HUES64 (cell line): ENCODE data around the gene ADARB2.
A peak's percentile ranks its signal among the peaks of the same experiment; 100 is the strongest.

ENCODE experiments used
- H3K27ac ChIP-seq: 2 replicates; pipeline ENCODE4 v1.7.0; 2013; ENCODE audit warnings: low read depth, low read length, inconsistent platforms
- H3K27me3 ChIP-seq: 2 replicates; pipeline ENCODE4 v1.6.1; 2013; ENCODE audit warnings: mild to moderate bottlenecking, low read length; ENCODE audit not compliant: insufficient read depth
- H3K36me3 ChIP-seq: 2 replicates; pipeline ENCODE4 v1.6.1; 2013; ENCODE audit warnings: mild to moderate bottlenecking, low read length; ENCODE audit not compliant: insufficient read depth
- H3K4me1 ChIP-seq: 2 replicates; pipeline ENCODE4 v1.6.1; 2013; ENCODE audit warnings: mild to moderate bottlenecking, low read length, moderate library complexity; ENCODE audit not compliant: insufficient read depth
- H3K4me3 ChIP-seq: 2 replicates; pipeline ENCODE4 v1.5.1; 2013; ENCODE audit warnings: mild to moderate bottlenecking, low read length, moderate library complexity
- H3K9ac ChIP-seq: 2 replicates; pipeline ENCODE4 v1.6.1; 2013; ENCODE audit warnings: mild to moderate bottlenecking, low read depth, low read length
- H3K9me3 ChIP-seq: 2 replicates; pipeline ENCODE4 v1.6.1; 2013; ENCODE audit warnings: low read depth, low read length; ENCODE audit not compliant: insufficient read depth
- WGBS: fragments of 150-250, 120-280 bp; methylation state at CpG from one replicate; pipeline ENCODE4 v1.1.7; 2013; ENCODE audit warnings: missing lambda C conversion rate; 5-methylcytosine and 5-hydroxymethylcytosine counted together

The ADARB2 gene

DNA sequence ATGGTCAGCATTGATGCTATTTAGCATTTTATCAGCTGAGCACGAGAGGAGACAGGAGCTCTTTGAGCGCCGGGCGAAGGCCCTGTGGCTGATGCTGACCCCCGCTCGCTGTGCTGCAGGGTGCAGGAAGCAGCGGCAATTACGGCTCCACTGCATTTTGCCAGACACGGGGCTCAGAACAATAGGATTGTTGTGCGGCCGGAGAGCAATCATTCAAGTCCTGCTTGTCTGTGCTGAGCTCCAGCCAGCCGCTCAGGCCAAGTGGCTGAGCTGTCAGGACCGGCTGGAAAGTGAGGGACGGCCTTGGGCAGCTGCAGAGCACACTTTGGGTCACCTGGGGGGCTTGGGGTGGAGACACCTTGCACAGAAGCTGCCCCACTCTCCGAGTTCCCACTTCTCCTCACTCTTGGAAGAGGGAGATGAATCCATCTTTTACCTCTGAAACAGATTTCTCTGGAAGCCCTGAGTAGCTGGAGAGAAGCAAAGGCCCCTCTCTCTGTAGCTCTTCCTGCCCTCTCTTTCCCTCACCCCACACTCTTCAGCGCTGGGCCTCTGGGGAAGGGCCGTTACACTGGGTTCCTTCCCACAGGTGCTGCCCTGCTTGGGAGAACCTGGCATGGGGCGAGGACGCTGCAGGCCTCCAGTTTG is 17.3 kb upstream of the ADARB2 start:
- Histone ChIP-seq H3K4me3 (no peak overlapping the region), H3K27ac (no peak overlapping the region), H3K27me3 (no peaks in the 10 kb centered on the region), H3K4me1 (peaks cover 13% of the 10 kb centered on the region), H3K9ac (no peak overlapping the region), H3K36me3 (no peaks in the 10 kb centered on the region), H3K9me3 (peaks cover 30% of the 10 kb centered on the region)
- WGBS, result 69% methylated on average over 19 of the region's 19 CpGs

GRCh38 chr10:1752153-1752552 is 14.8 kb upstream of the ADARB2 start:
- Histone ChIP-seq H3K9ac (no peak overlapping the region), H3K36me3 (no peaks in the 10 kb centered on the region), H3K4me3 (no peak overlapping the region), H3K27ac (no peak overlapping the region), H3K9me3 (peaks cover 16% of the 10 kb centered on the region; the same call in 1 of the 2 replicates), H3K4me1 (peaks cover 13% of the 10 kb centered on the region), H3K27me3 (no peaks in the 10 kb centered on the region)

DNA sequence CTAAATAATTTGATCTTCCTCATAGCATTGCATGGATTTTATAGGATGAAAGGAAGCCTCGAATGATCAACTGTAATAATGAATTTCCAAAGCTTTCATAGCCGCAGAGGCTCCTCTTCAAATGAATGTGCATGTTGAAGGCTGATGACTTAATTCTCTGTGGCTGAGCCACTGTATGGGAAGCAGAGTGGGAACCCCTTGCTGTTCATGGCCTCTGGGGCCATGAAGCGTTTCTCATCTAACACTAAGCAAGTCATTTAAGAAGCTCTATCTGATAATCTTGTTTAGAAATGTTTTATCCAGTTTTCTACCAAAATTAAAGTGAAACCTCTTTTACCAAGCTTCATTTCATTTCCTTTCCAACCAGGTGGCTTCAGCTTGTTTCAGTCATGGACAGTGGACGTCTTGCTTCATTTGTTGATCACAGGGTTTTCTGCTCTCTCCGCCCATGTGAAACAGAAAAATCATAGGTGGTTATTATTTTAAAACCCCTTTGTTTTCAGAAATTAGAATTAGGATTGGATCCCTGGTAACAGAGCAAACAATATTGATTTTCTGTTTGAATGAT is 10.3 kb upstream of the ADARB2 start:
- H3K27me3 ChIP-seq, result no peaks in the 10 kb centered on the region
- H3K4me1 ChIP-seq, result no peaks in the 10 kb centered on the region
- H3K9me3 ChIP-seq, result peaks cover 16% of the 10 kb centered on the region; the same call in 1 of the 2 replicates
- H3K36me3 ChIP-seq, result no peaks in the 10 kb centered on the region
- H3K9ac ChIP-seq, result no peak overlapping the region
- 97% methylated on average over 4 of the region's 5 CpGs for WGBS
- H3K27ac ChIP-seq, result no peak overlapping the region
- no peak overlapping the region for H3K4me3 ChIP-seq

DNA sequence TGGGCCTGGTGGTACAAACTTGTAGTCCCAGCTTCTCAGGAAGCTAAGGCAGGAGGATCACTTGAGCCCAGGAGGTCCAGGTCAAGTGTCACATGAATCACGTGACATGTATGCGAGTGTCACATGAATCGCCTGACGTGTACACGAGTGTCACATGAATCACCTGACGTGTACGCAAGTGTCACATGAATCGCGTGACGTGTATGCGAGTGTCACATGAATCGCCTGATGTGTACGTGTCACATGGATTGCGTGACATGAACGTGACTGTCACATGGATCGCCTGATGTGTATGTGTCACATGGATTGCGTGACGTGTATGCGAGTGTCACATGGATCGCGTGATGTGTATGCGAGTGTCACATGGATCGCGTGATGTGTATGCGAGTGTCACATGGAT is 9.5 kb upstream of the ADARB2 start:
- WGBS, result 96% methylated on average over 25 of the region's 25 CpGs
- H3K4me1 ChIP-seq, result no peaks in the 10 kb centered on the region
- H3K9ac ChIP-seq, result no peak overlapping the region
- H3K36me3 ChIP-seq, result no peaks in the 10 kb centered on the region
- H3K4me3 ChIP-seq, result no peak overlapping the region
- no peak overlapping the region for H3K27ac ChIP-seq
- H3K9me3 ChIP-seq, result peaks cover 16% of the 10 kb centered on the region; the same call in 1 of the 2 replicates
- no peaks in the 10 kb centered on the region for H3K27me3 ChIP-seq

- H3K9me3 ChIP-seq, result peaks cover 10% of the 10 kb centered on the region; the same call in 1 of the 2 replicates
- no peaks in the 10 kb centered on the region for H3K36me3 ChIP-seq
- no peaks in the 10 kb centered on the region for H3K4me1 ChIP-seq
- no peak overlapping the region for H3K4me3 ChIP-seq
- no peak overlapping the region for H3K27ac ChIP-seq
- WGBS, result 94% methylated on average over 9 of the region's 9 CpGs
- peaks cover under 1% of the 10 kb centered on the region; the same call in 1 of the 2 replicates for H3K27me3 ChIP-seq
- no peak overlapping the region for H3K9ac ChIP-seq
Observed at GRCh38 chr10:1745780-1746456, 8.6 kb upstream of the ADARB2 start.

DNA sequence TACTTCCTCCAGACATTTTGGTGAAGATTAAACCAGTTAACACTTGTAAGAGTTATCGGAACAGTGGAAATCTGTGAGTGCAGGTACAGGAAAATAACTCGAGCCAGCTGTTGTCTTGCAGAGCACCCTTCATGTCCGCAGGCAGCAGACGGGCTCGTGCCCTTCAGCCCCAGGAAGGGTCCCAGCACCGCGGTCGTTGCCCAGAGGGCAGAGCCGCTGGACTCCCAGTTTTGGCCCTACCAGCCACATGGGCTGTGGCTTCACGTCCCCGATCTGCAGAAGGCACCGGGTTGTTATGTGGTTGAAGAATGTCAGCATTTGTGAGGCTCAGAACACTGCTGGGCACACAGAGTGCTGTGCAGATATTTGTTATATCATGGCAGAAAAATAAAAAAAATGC is 7.2 kb upstream of the ADARB2 start:
- H3K9me3 ChIP-seq, result peaks cover under 1% of the 10 kb centered on the region; the same call in 1 of the 2 replicates
- H3K36me3 ChIP-seq, result no peaks in the 10 kb centered on the region
- no peak overlapping the region for H3K4me3 ChIP-seq
- H3K27ac ChIP-seq, result no peak overlapping the region
- no peaks in the 10 kb centered on the region for H3K4me1 ChIP-seq
- WGBS, result 93% methylated on average over 12 of the region's 12 CpGs
- H3K27me3 ChIP-seq, result peaks cover 14% of the 10 kb centered on the region
- H3K9ac ChIP-seq, result no peak overlapping the region

DNA sequence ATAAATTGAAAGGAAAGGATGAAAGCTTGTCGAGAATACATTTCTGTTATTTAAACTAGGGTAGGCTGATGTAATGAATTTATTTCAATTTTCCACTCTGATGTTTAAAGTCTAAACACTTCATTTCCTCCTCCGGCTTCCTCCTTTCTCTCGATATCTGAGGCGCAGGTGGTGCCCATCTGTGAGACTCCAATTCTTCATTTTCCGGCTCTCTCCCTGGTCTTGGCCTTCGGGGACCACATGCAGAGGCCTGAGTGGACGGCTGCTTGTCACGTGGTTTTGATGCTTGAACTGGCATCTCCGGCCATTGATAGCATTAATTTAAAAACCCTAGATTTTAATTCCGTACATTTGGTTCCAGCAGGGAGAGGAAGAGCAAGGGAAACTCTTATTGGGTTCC is 5.8 kb upstream of the ADARB2 start:
- Histone ChIP-seq H3K36me3 (no peaks in the 10 kb centered on the region), H3K4me1 (no peaks in the 10 kb centered on the region), H3K27me3 (peaks cover 27% of the 10 kb centered on the region), H3K9me3 (no peaks in the 10 kb centered on the region), H3K9ac (no peak overlapping the region), H3K4me3 (no peak overlapping the region), H3K27ac (no peak overlapping the region)
- 94% methylated on average over 10 of the region's 10 CpGs for WGBS

DNA sequence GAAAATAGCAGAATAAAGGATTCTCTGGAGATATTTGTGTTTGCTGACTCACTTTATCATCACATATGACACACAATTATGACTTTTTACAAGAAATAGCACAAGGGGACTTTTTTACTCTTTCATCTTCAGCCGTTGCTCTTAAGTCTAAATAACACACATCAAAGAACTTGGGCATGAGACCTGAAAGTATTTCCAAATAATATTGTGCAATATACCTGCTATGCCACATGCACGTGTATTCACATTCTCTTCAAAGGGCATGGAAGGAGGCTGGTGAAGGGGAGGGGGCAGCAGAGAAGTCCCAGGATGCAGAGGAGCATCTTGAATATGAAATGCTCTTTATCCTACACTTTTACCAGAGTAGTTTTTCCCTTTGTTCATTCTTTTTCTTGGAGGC is 4.1 kb upstream of the ADARB2 start:
- H3K9me3 ChIP-seq, result no peaks in the 10 kb centered on the region
- 94% methylated on average over 1 of the region's 2 CpGs for WGBS
- H3K36me3 ChIP-seq, result no peaks in the 10 kb centered on the region

GRCh38 chr10:1739751-1740150 is 2.4 kb upstream of the ADARB2 start:
- Histone ChIP-seq H3K36me3 (no peaks in the 10 kb centered on the region), H3K9ac (no peak overlapping the region), H3K27ac (no peak overlapping the region), H3K9me3 (no peaks in the 10 kb centered on the region), H3K27me3 (peaks cover 61% of the 10 kb centered on the region), H3K4me1 (0 out of 2 replicates have a peak, but pooled peaks cover 3% of the 10 kb centered on the region), H3K4me3 (no peak overlapping the region)
- 82% methylated on average over 14 of the region's 14 CpGs for WGBS

More for the DNA sequence above, 4.1 kb upstream of the ADARB2 start:
- Histone ChIP-seq H3K27me3 (peaks cover 44% of the 10 kb centered on the region), H3K9ac (no peak overlapping the region), H3K4me3 (no peak overlapping the region), H3K27ac (no peak overlapping the region), H3K4me1 (0 out of 2 replicates have a peak, but pooled peaks cover 3% of the 10 kb centered on the region)

DNA sequence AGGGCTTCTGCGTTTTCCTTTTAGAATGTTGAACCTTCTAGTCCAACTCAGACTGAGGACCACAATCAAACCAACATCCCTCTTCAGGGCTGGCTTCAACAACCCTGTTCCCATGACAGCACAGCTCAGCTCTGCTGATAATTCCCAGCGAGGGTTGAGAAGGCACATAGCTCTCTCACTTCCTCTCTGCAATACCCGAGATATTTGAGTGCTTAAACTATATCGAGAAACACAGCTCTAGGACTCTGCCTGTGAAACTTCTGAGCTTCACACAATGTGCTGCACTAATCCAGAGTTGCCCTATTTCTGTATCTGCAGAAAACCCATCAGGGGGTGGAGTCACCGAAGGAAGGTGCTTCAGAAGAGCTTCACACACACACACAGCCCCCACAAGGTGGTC is 1.6 kb upstream of the ADARB2 start:
- no peaks in the 10 kb centered on the region for H3K36me3 ChIP-seq
- H3K27ac ChIP-seq, result no peak overlapping the region
- no peaks in the 10 kb centered on the region for H3K9me3 ChIP-seq
- WGBS, result 91% methylated on average over 5 of the region's 5 CpGs
- H3K4me1 ChIP-seq, result 0 out of 2 replicates have a peak, but pooled peaks cover 3% of the 10 kb centered on the region
- no peak overlapping the region for H3K9ac ChIP-seq
- peaks cover 69% of the 10 kb centered on the region for H3K27me3 ChIP-seq
- no peak overlapping the region for H3K4me3 ChIP-seq

GRCh38 chr10:1736972-1737221 is 428 bp downstream of the ADARB2 start:
- peak overlapping the region; percentile 14; the same call in 1 of the 2 replicates for H3K9ac ChIP-seq
- H3K4me1 ChIP-seq, result 0 out of 2 replicates have a peak, but pooled peaks cover 3% of the 10 kb centered on the region
- H3K36me3 ChIP-seq, result no peaks in the 10 kb centered on the region
- H3K4me3 ChIP-seq, result peak overlapping the region; percentile 55
- no peaks in the 10 kb centered on the region for H3K9me3 ChIP-seq
- H3K27me3 ChIP-seq, result peaks cover 69% of the 10 kb centered on the region
- no peak overlapping the region for H3K27ac ChIP-seq
- WGBS, result 1% methylated on average over 17 of the region's 17 CpGs
